SU-DHL-6 (cell line): ENCODE measurements around the gene VSIG4.
"Not testable (repeated sequence)": the region's sequence is repeated elsewhere in the genome, so short reads cannot be mapped to it uniquely, and the experiment has no call there.

ENCODE experiments used
- H2AFZ ChIP-seq: fragments of 200-600 bp; sonication (generic); 2 replicates; pipeline ENCODE4 v1.6.1; 2014; ENCODE audit warnings: low read depth, mild to moderate bottlenecking, moderate library complexity, mixed read lengths, antibody characterized with exemption, low read length; ENCODE audit not compliant: severe bottlenecking
- H3F3A ChIP-seq: fragments of 200-600 bp; shearing (Covaris generic); 2 replicates; pipeline ENCODE4 v1.6.0; 2016; ENCODE audit warnings: antibody characterized with exemption, mild to moderate bottlenecking; ENCODE audit not compliant: insufficient read depth
- H3K27ac ChIP-seq: fragments of 200-600 bp; sonication (generic); 2 replicates; pipeline ENCODE4 v1.5.1; 2016; ENCODE audit warnings: low read depth, mild to moderate bottlenecking, low read length, moderate library complexity, mixed read lengths
- H3K27me3 ChIP-seq: fragments of 200-600 bp; sonication (generic), shearing (Covaris generic); 2 replicates; pipeline ENCODE4 v1.6.0; 2014; ENCODE audit warnings: mild to moderate bottlenecking, low read length
- H3K36me3 ChIP-seq: fragments of 200-600 bp; sonication (generic); 2 replicates; pipeline ENCODE4 v1.6.1; 2014; ENCODE audit warnings: mild to moderate bottlenecking, low read length, mixed read lengths
- H3K4me2 ChIP-seq: fragments of 300-600, 200-600 bp; shearing (Covaris generic), sonication (generic); 2 replicates; pipeline ENCODE4 v1.6.0; 2014; ENCODE audit warnings: low read length, low read depth, mild to moderate bottlenecking; ENCODE audit not compliant: poor library complexity, severe bottlenecking
- H3K4me3 ChIP-seq: fragments of 200-600 bp; sonication (generic); 2 replicates; pipeline ENCODE4 v1.5.1; 2014; ENCODE audit warnings: antibody characterized with exemption, low read length, mild to moderate bottlenecking, mixed read lengths; ENCODE audit not compliant: insufficient read depth, poor library complexity, severe bottlenecking
- H3K79me2 ChIP-seq: fragments of 200-600 bp; sonication (generic); 2 replicates; pipeline ENCODE4 v1.6.1; 2014; ENCODE audit warnings: mild to moderate bottlenecking, low read length, moderate library complexity; ENCODE audit not compliant: insufficient read depth
- H3K9ac ChIP-seq: fragments of 200-600 bp; sonication (generic); 2 replicates; pipeline ENCODE4 v1.7.0; 2014; ENCODE audit warnings: mild to moderate bottlenecking, low read length
- H3K9me2 ChIP-seq: fragments of 200-600 bp; sonication (generic); replicated peaks from 2 replicates; pipeline ENCODE4 v1.6.1; 2014; ENCODE audit warnings: low read length; ENCODE audit not compliant: insufficient read depth
- H3K9me3 ChIP-seq: fragments of 200-600 bp; sonication (generic); 2 replicates; pipeline ENCODE4 v1.6.1; 2014; ENCODE audit warnings: low read length, mixed read lengths; ENCODE audit not compliant: insufficient read depth
- H4K20me1 ChIP-seq: fragments of 200-600 bp; sonication (generic); 2 replicates; pipeline ENCODE4 v1.6.1; 2014; ENCODE audit warnings: low read depth, mild to moderate bottlenecking, antibody characterized with exemption, low read length, moderate library complexity, mixed read lengths
- CTCF ChIP-seq: fragments of 200-600 bp; sonication (generic); IDR thresholded peaks from one replicate; pipeline ENCODE4 v1.5.1; 2017; ENCODE audit warnings: antibody characterized with exemption, mild to moderate bottlenecking, low read length, moderate library complexity; ENCODE audit not compliant: insufficient read depth, poor library complexity, severe bottlenecking
- EZH2phosphoT487 ChIP-seq: fragments of 200-600 bp; sonication (generic), shearing (Covaris generic); conservative IDR thresholded peaks from 2 replicates; pipeline ENCODE4 v1.6.1; 2018; ENCODE audit warnings: mild to moderate bottlenecking, antibody characterized with exemption, low read length, moderate library complexity, mixed read lengths

The VSIG4 gene

GRCh38 chrX:66071126-66071525 lies 31.2 kb upstream of the VSIG4 start:
- Histone ChIP-seq H3K27me3 (no peaks in the 10 kb centered on the region), H3K79me2 (no peaks in the 10 kb centered on the region), H3K4me2 (no peak overlapping the region), H3K9me3 (no peaks in the 10 kb centered on the region), H3K9ac (no peak overlapping the region), H2AFZ (no peak overlapping the region), H3K36me3 (no peaks in the 10 kb centered on the region), H3F3A (no peaks in the 10 kb centered on the region), H3K9me2 (no peaks in the 10 kb centered on the region), H4K20me1 (no peaks in the 10 kb centered on the region), H3K27ac (no peak overlapping the region), H3K4me3 (no peak overlapping the region)
- no peak for TF ChIP-seq CTCF
- TF ChIP-seq EZH2phosphoT487, result no peak

- Histone ChIP-seq H2AFZ (no peak overlapping the region), H3K9me2 (no peaks in the 10 kb centered on the region), H3K36me3 (no peaks in the 10 kb centered on the region), H4K20me1 (no peaks in the 10 kb centered on the region), H3K9me3 (no peaks in the 10 kb centered on the region), H3F3A (no peaks in the 10 kb centered on the region), H3K27me3 (no peaks in the 10 kb centered on the region), H3K9ac (no peak overlapping the region), H3K79me2 (no peaks in the 10 kb centered on the region), H3K4me3 (no peak overlapping the region), H3K27ac (no peak overlapping the region), H3K4me2 (no peak overlapping the region)
- TF ChIP-seq CTCF (no peak), EZH2phosphoT487 (no peak)
Observed at GRCh38 chrX:66064261-66064660, 24.4 kb upstream of the VSIG4 start.

- not testable (repeated sequence) for H3F3A ChIP-seq, H3K27ac ChIP-seq, H3K9me2 ChIP-seq, H3K27me3 ChIP-seq, H3K9me3 ChIP-seq, H3K9ac ChIP-seq, H3K4me2 ChIP-seq, H3K36me3 ChIP-seq, H2AFZ ChIP-seq, H3K79me2 ChIP-seq, H3K4me3 ChIP-seq, H4K20me1 ChIP-seq
Observed at GRCh38 chrX:66057019-66057418, 17.1 kb upstream of the VSIG4 start.

GRCh38 chrX:66054978-66055377 lies 15.1 kb upstream of the VSIG4 start:
- TF ChIP-seq EZH2phosphoT487, result no peak
- no peak for TF ChIP-seq CTCF
- no peaks in the 10 kb centered on the region for H3K36me3 ChIP-seq
- no peaks in the 10 kb centered on the region for H3K9me3 ChIP-seq
- H4K20me1 ChIP-seq, result no peaks in the 10 kb centered on the region
- no peak overlapping the region for H3K4me2 ChIP-seq
- H3K79me2 ChIP-seq, result no peaks in the 10 kb centered on the region
- H3K9ac ChIP-seq, result no peak overlapping the region
- H2AFZ ChIP-seq, result no peak overlapping the region
- H3K27ac ChIP-seq, result no peak overlapping the region
- no peaks in the 10 kb centered on the region for H3K9me2 ChIP-seq
- no peaks in the 10 kb centered on the region for H3F3A ChIP-seq
- H3K27me3 ChIP-seq, result no peaks in the 10 kb centered on the region
- no peak overlapping the region for H3K4me3 ChIP-seq
